Duodenal mucosa (tissue), 2 donors: ENCODE data around the gene LHFPL6.

Experiments
- H3K27ac ChIP-seq: one replicate; pipeline ENCODE4 v1.7.0; 2013; ENCODE audit warnings: low read depth, low read length
- H3K27me3 ChIP-seq, 2 donors: one replicate each; pipeline ENCODE4 v1.7.0; 2013; ENCODE audit warnings: low read length in 2 of 2, control low read depth in 1 of 2; ENCODE audit not compliant: insufficient read depth in 2 of 2, control insufficient read depth in 1 of 2
- H3K36me3 ChIP-seq, 2 donors: one replicate each; pipeline ENCODE4 v1.7.0; 2013; ENCODE audit warnings: low read length in 2 of 2, control low read depth in 1 of 2; ENCODE audit not compliant: insufficient read depth in 2 of 2, control insufficient read depth in 1 of 2
- H3K4me1 ChIP-seq, 2 donors: one replicate each; pipeline ENCODE4 v1.7.0; 2013; ENCODE audit warnings: low read length in 2 of 2, control low read depth in 1 of 2; ENCODE audit not compliant: insufficient read depth in 2 of 2, control insufficient read depth in 1 of 2
- H3K4me3 ChIP-seq, 2 donors: one replicate each; pipeline ENCODE4 v1.7.0; 2013; ENCODE audit warnings: low read length in 2 of 2, low read depth in 1 of 2
- H3K9ac ChIP-seq, 2 donors: one replicate each; pipeline ENCODE4 v1.7.0; 2013; ENCODE audit warnings: low read length in 2 of 2, low read depth in 1 of 2
- H3K9me3 ChIP-seq, 2 donors: one replicate each; pipeline ENCODE4 v1.7.0; 2013; ENCODE audit warnings: low read length in 2 of 2, control low read depth in 1 of 2; ENCODE audit not compliant: control insufficient read depth in 1 of 2

LHFPL6 gene

DNA sequence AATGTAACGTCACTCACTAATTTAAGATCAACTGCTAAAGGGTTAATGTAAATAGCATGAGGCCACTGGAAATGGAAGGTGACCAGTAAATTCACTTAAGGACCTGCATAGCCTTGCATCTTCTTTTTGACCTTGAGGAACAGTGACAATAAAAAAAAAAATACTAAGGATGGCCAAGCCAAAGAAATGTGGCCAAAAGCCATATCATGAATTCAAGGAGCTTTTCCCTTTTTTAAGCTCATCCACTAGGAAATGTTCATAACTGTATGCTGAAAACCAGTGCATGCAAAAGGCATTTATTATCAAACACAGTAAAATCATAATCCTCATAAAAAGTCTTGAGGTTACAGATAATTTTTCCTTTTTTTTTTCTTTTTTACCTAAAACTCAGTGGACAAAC, 77.5 kb downstream of the LHFPL6 start:
- H3K9me3 ChIP-seq, result no peaks in the 10 kb centered on the region
- H3K9ac ChIP-seq, result no peak overlapping the region
- H3K36me3 ChIP-seq, result no peaks in the 10 kb centered on the region
- H3K27me3 ChIP-seq, result no peaks in the 10 kb centered on the region
- no peak overlapping the region for H3K4me3 ChIP-seq
- H3K27ac ChIP-seq, result no peak overlapping the region
- H3K4me1 ChIP-seq, result no peaks in the 10 kb centered on the region

DNA sequence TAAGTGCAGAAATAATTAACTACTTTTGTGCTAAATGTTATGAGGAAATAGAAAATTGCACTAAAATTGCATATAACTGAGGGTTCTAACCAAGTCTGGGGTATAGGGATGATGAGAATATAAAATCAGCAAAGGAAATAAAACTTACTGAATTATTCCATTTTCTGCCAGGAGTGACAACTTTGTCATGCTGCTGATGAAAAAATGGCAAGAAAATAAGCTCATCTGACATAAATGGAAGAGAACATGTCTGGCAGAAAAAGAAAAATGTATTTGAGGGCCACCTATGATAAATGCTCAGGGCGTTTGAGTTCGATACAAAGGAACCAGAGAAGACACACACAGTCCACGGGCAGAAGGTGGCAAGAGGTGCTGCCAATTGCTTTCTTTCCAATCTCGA, 78.2 kb downstream of the LHFPL6 start:
- no peaks in the 10 kb centered on the region for H3K36me3 ChIP-seq
- H3K27ac ChIP-seq, result no peak overlapping the region
- no peak overlapping the region for H3K4me3 ChIP-seq

DNA sequence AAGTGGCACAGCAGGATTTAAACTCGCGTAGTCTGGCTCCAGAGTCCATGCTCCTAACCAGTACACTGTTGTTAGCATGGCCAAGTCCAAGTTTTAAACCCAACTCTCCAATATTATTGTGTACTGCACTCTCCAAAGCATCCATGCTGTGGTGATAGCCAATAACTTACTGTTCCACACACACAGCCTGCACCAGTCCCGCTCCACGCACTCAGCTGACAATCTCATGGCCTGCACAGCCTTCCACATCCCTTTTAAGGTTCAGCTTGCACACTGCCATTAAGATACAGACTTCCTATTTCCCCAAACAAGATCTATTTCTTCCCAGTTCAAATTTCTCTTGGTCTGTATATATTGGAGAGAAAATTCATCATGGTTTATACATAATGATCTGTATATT, 80.7 kb downstream of the LHFPL6 start:
- no peaks in the 10 kb centered on the region for H3K27me3 ChIP-seq
- H3K4me1 ChIP-seq, result no peaks in the 10 kb centered on the region
- no peaks in the 10 kb centered on the region for H3K9me3 ChIP-seq
- H3K27ac ChIP-seq, result no peak overlapping the region
- no peak overlapping the region for H3K9ac ChIP-seq
- no peak overlapping the region for H3K4me3 ChIP-seq
- no peaks in the 10 kb centered on the region for H3K36me3 ChIP-seq

More for the DNA sequence above, 78.2 kb downstream of the LHFPL6 start:
- Histone ChIP-seq H3K9ac (no peak overlapping the region), H3K9me3 (no peaks in the 10 kb centered on the region), H3K4me1 (no peaks in the 10 kb centered on the region), H3K27me3 (no peaks in the 10 kb centered on the region)

DNA sequence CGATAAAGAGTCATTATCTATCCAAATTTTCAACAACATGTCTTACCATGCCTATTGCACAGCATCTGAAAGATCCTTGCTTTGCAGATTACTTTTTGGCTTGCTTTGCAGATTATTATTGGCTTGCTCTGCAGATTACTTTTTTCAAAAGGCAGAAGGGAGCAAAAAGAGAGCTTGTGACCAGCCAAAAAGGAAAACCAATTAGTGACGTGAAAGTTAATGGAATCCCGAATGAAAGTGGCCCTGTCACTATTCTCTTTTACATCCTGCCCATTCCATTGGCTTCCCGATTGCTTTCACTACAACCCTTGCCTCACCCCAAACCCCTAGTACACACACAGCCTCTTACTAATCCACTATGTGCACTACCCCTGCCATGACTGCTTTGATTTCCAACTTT, 81.3 kb downstream of the LHFPL6 start:
- Histone ChIP-seq H3K27ac (no peak overlapping the region), H3K9me3 (no peaks in the 10 kb centered on the region), H3K36me3 (no peaks in the 10 kb centered on the region), H3K4me3 (no peak overlapping the region), H3K27me3 (no peaks in the 10 kb centered on the region), H3K4me1 (no peaks in the 10 kb centered on the region), H3K9ac (no peak overlapping the region)

DNA sequence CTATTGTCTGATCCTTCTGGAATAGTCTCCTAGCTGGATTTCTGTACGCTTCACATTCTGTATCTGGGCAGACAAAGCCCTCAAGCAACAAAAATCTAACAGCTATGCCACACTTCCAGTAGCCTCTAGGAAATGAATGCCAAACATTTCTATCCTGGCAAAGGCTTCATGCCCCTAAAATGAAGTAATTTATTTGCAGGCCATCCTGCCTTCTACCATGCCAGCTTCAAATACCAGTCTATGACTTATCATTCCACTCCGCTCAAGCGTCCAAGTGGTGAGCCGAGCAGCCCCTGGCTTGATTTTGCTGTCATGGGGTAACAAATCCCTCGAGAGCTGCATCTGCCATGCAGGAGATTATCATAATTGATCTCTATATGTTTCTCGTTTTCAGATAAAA, 86.9 kb downstream of the LHFPL6 start:
- Histone ChIP-seq H3K4me1 (no peaks in the 10 kb centered on the region), H3K4me3 (no peak overlapping the region), H3K27me3 (no peaks in the 10 kb centered on the region), H3K9ac (no peak overlapping the region), H3K27ac (no peak overlapping the region), H3K36me3 (no peaks in the 10 kb centered on the region), H3K9me3 (no peaks in the 10 kb centered on the region)

DNA sequence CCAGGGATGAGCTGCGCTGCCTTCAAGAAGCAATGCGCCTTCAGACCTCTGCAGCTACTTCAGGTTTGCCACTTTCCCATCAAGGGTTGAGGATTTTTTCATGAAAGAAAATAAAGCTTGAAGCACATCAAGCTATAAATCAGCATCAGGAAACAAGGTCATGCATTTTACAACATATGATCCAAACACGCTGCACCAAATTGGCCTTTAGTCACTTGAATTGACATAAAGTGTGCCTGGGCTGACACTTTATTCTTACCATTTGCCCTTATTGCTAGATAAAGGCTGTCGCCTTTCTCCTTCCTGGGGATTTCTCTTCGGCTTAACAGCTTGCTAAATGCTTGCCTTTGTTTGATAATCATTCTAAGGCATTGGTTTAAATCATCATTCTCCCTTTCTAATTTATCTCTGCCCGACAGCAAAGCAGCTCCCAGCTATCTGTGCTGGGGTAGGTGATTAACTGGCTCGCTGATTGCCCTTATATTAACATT, 87.7 kb downstream of the LHFPL6 start:
- H3K27me3 ChIP-seq, result no peaks in the 10 kb centered on the region
- H3K4me3 ChIP-seq, result no peak overlapping the region
- H3K9ac ChIP-seq, result no peak overlapping the region
- H3K27ac ChIP-seq, result no peak overlapping the region
- H3K4me1 ChIP-seq, result no peaks in the 10 kb centered on the region
- H3K9me3 ChIP-seq, result no peaks in the 10 kb centered on the region
- H3K36me3 ChIP-seq, result no peaks in the 10 kb centered on the region

DNA sequence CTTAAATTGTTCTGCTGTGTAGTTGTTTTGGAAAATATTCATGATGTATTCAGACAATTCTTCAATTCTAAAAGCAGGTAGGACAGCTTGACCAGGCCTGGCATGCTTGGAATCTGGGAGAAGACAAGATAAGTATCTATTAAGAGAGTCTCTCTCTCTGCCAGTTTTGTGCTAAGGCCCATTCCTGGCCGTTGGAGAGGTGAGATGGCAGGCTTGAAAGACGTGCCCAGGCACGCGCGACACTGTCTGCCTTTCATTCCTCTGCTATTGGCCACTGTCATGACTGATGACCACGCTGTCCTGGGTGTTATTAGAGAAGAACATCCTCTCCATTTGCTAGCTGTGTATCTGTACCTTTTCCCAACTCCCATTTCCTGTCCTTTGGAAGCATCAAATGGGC, 90.3 kb downstream of the LHFPL6 start:
- no peaks in the 10 kb centered on the region for H3K36me3 ChIP-seq
- no peaks in the 10 kb centered on the region for H3K4me1 ChIP-seq
- no peaks in the 10 kb centered on the region for H3K27me3 ChIP-seq
- H3K27ac ChIP-seq, result no peak overlapping the region
- H3K4me3 ChIP-seq, result no peak overlapping the region
- H3K9me3 ChIP-seq, result no peaks in the 10 kb centered on the region
- H3K9ac ChIP-seq, result no peak overlapping the region

DNA sequence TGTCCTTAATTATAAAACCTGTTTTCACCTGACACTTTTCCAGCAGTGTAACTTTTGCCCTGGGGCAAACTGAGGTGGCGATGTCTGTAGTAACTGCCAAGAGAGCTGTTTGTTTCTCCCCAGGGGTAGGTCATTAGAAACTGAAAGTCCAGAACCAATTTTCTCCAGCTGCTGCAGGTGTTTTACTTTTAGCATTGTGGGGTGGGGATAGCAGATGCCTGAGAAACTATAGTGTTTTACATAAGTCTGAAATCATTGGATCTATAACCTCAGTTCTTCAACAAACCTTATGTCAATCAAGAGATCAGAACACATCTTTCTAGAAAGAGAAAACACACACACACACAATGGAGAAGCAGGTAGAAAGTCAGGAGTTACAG, 92.7 kb downstream of the LHFPL6 start:
- no peaks in the 10 kb centered on the region for H3K9me3 ChIP-seq
- no peak overlapping the region for H3K4me3 ChIP-seq
- no peak overlapping the region for H3K27ac ChIP-seq

DNA sequence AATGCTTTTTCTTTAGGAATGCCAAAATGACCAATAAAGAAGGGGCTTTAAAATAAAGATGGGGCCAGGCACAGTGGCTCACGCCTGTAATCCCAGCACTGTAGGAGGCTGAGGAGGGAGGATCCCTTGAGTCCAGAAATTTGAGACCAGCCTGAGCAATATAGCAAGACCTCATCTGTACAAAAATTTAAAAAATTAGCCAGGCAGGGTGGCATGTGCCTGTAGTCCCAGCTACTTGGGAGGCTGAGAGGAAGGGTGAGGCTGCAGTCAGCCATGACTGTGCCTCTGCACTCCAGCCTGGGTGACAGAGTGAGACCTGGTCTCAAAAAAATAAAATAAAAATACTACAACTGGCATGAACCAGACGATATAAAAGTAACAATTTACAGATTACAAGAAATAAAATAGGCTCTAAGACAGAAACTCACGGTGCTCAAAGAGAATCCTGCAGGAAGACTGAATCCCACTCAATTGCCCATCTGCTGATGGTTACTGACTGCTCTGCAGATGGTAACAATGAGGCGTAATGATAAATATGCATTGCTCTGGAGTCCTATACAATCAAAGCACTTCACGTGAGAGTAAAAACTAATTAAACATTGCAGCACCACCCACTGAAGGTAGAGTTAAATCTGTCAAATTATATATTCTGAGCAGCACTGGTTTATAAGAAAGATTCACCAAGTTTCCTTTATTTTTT, 93.2 kb downstream of the LHFPL6 start:
- Histone ChIP-seq H3K27ac (no peak overlapping the region), H3K27me3 (no peaks in the 10 kb centered on the region), H3K9me3 (no peaks in the 10 kb centered on the region), H3K4me1 (no peaks in the 10 kb centered on the region), H3K9ac (no peak overlapping the region), H3K4me3 (no peak overlapping the region), H3K36me3 (no peaks in the 10 kb centered on the region)

More for the DNA sequence above, 92.7 kb downstream of the LHFPL6 start:
- H3K27me3 ChIP-seq, result no peaks in the 10 kb centered on the region
- H3K4me1 ChIP-seq, result no peaks in the 10 kb centered on the region
- H3K36me3 ChIP-seq, result no peaks in the 10 kb centered on the region
- H3K9ac ChIP-seq, result no peak overlapping the region

DNA sequence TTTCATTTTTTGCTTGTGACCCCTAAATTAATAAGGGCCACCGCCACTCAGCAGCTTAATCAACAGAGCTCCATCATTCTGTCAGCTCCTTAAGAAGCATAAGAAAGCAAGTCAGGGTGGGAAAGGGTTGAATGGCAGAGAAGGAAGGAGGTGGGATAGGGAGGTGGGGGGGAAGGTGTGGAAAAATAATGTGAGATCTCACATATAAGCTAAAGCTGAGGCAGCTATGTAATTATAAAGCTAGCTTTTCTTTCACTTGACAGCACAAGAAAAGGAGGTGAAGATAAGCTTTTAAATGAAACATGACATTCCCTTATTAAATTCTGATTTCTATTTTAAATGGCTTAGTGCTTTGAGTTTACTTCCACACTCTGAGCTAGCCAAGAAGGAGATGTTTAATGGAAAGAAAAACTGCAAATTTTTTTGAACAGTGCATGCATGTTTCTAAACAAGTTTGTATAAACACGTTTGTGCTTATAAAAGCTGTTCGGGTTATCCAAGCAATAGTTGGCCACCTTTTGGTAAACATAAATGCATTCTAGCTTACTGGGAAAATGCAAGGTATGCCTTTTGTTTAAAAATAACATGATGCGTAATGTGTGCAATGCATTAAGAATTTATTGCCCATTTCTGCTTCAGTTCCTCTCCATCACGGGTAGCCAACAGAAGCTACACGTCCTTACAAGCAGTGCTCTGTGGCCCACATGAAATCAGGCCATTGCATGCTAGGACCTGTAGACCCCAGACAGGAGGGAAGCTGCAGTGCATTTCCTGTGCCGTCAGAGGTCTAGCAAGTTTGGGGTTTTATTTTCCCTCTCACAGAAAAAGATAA, 96.2 kb downstream of the LHFPL6 start:
- no peaks in the 10 kb centered on the region for H3K36me3 ChIP-seq
- H3K4me3 ChIP-seq, result no peak overlapping the region
- no peaks in the 10 kb centered on the region for H3K4me1 ChIP-seq
- no peak overlapping the region for H3K27ac ChIP-seq
- H3K9ac ChIP-seq, result no peak overlapping the region
- H3K27me3 ChIP-seq, result no peaks in the 10 kb centered on the region
- no peaks in the 10 kb centered on the region for H3K9me3 ChIP-seq
